M059J (cell line): ENCODE data around the gene REPS2. TPM values are rescaled to one million over a fixed set of nuclear protein-coding genes. Genes with fewer than 3 reads are reported as not detected.

Experiments
- total RNA-seq: library from RNA; depleted of rRNA; stranded (reverse); fragments of >200 nt; shearing (Covaris generic); gene quantifications from 2 replicates; pipeline ENCODE4 v1.2.3, GENCODE V29; 2014; rRNA removed

REPS2 gene
- total RNA-seq, 1 experiment from 2014 or later, result 3.3 TPM

Other genes with a start within 250 kb of the REPS2 start
- 10.0 and 14.1 TPM in 2 replicates for gene CTPS2, start 234.0 kb upstream of the REPS2 start, total RNA-seq
- 26.8 and 34.8 TPM in 2 replicates for gene SYAP1, start 227.0 kb upstream of the REPS2 start, total RNA-seq
- gene TXLNG, start 160.2 kb upstream of the REPS2 start, total RNA-seq, result 7.2 and 10.7 TPM in 2 replicates
- gene RBBP7, start 76.3 kb upstream of the REPS2 start, total RNA-seq, result 216 and 229 TPM in 2 replicates